H9 (cell line): ENCODE data around the gene ANKS1B. TPM values are rescaled to one million over a fixed set of nuclear protein-coding genes. Genes with fewer than 3 reads are reported as not detected.

Source experiments
- DNase-seq: peaks from one replicate; pipeline ENCODE4 v3.0.0-alpha.2; 2017
- H2AFZ ChIP-seq: one replicate; pipeline ENCODE4 v1.6.1; 2013; ENCODE audit warnings: mild to moderate bottlenecking, low read length, control low read depth, moderate library complexity
- H2AK5ac ChIP-seq: 2 replicates; pipeline ENCODE4 v1.6.1; 2013; ENCODE audit warnings: low read length, control low read depth, mixed read lengths; ENCODE audit not compliant: insufficient read length
- H2BK120ac ChIP-seq: one replicate; pipeline ENCODE4 v1.6.1; 2013; ENCODE audit warnings: low read depth, mild to moderate bottlenecking, low read length, control low read depth, inconsistent platforms; ENCODE audit not compliant: poor library complexity, severe bottlenecking
- H2BK12ac ChIP-seq: 2 replicates; pipeline ENCODE4 v1.6.1; 2013; ENCODE audit warnings: low read length, control low read depth, mixed read lengths, low read depth; ENCODE audit not compliant: insufficient read length
- H2BK15ac ChIP-seq: 2 replicates; pipeline ENCODE4 v1.6.1; 2013; ENCODE audit warnings: low read depth, low read length, control low read depth
- H2BK20ac ChIP-seq: one replicate; pipeline ENCODE4 v1.6.1; 2013; ENCODE audit warnings: low read depth, mild to moderate bottlenecking, low read length, control low read depth, inconsistent platforms; ENCODE audit not compliant: poor library complexity, severe bottlenecking
- H2BK5ac ChIP-seq: 2 replicates; pipeline ENCODE4 v1.6.1; 2013; ENCODE audit warnings: low read length, control low read depth, mixed read lengths; ENCODE audit not compliant: insufficient read length
- H3K14ac ChIP-seq: 2 replicates; pipeline ENCODE4 v1.6.1; 2013; ENCODE audit warnings: low read length, control low read depth; ENCODE audit not compliant: insufficient read depth
- H3K18ac ChIP-seq: 2 replicates; pipeline ENCODE4 v1.6.1; 2013; ENCODE audit warnings: low read depth, mild to moderate bottlenecking, mixed read lengths, low read length, control low read depth; ENCODE audit not compliant: insufficient read length
- H3K23ac ChIP-seq: 2 replicates; pipeline ENCODE4 v1.6.1; 2013; ENCODE audit warnings: low read length, control low read depth, mixed read lengths, low read depth; ENCODE audit not compliant: insufficient read length
- H3K23me2 ChIP-seq: 2 replicates; pipeline ENCODE4 v1.6.1; 2013; ENCODE audit warnings: low read depth, mild to moderate bottlenecking, mixed read lengths, low read length, control low read depth; ENCODE audit not compliant: insufficient read length, poor library complexity, severe bottlenecking
- H3K27ac ChIP-seq: 2 replicates; pipeline ENCODE4 v1.5.1; 2013; ENCODE audit warnings: low read length, control low read depth, mixed read lengths, low read depth; ENCODE audit not compliant: insufficient read length
- H3K27me3 ChIP-seq: 2 replicates; pipeline ENCODE4 v1.6.1; 2013; ENCODE audit warnings: low read length, control low read depth, inconsistent platforms; ENCODE audit not compliant: insufficient read depth
- H3K4ac ChIP-seq: 2 replicates; pipeline ENCODE4 v1.6.1; 2013; ENCODE audit warnings: low read depth, mild to moderate bottlenecking, control low read depth, inconsistent platforms, low read length, moderate library complexity
- H3K4me1 ChIP-seq: 2 replicates; pipeline ENCODE4 v1.6.1; 2013; ENCODE audit warnings: low read length, control low read depth, inconsistent platforms; ENCODE audit not compliant: insufficient read depth
- H3K4me2 ChIP-seq: 2 replicates; pipeline ENCODE4 v1.6.1; 2013; ENCODE audit warnings: low read length, control low read depth, mixed read lengths; ENCODE audit not compliant: insufficient read length, insufficient read depth
- H3K56ac ChIP-seq: 2 replicates; pipeline ENCODE4 v1.6.1; 2013; ENCODE audit warnings: low read depth, mild to moderate bottlenecking, mixed read lengths, low read length, control low read depth; ENCODE audit not compliant: insufficient read length
- H3K79me1 ChIP-seq: 2 replicates; pipeline ENCODE4 v1.6.1; 2013; ENCODE audit warnings: low read depth, mild to moderate bottlenecking, moderate library complexity, low read length, control low read depth, inconsistent platforms; ENCODE audit not compliant: insufficient read depth, poor library complexity, severe bottlenecking
- H3K79me2 ChIP-seq: 2 replicates; pipeline ENCODE4 v1.6.1; 2013; ENCODE audit warnings: low read length, control low read depth, inconsistent platforms; ENCODE audit not compliant: insufficient read depth
- H3K9ac ChIP-seq: 2 replicates; pipeline ENCODE4 v1.6.1; 2013; ENCODE audit warnings: low read length, control low read depth, mixed read lengths; ENCODE audit not compliant: insufficient read length; ENCODE audit errors: extremely low read depth
- H3K9me3 ChIP-seq: one replicate; pipeline ENCODE4 v1.6.1; 2013; ENCODE audit warnings: low read depth, low read length, inconsistent platforms; ENCODE audit not compliant: control insufficient read depth
- H3T11ph ChIP-seq: one replicate; pipeline ENCODE4 v1.6.1; 2013; ENCODE audit warnings: mild to moderate bottlenecking, low read length, control low read depth, inconsistent platforms
- H4K20me1 ChIP-seq: one replicate; pipeline ENCODE4 v1.6.1; 2013; ENCODE audit not compliant: control insufficient read depth, insufficient read length, insufficient read depth
- H4K5ac ChIP-seq: 2 replicates; pipeline ENCODE4 v1.6.1; 2013; ENCODE audit warnings: low read depth, mild to moderate bottlenecking, mixed read lengths, low read length, control low read depth; ENCODE audit not compliant: insufficient read length
- H4K8ac ChIP-seq: replicated peaks from 2 replicates; pipeline ENCODE4 v1.6.1; 2013; ENCODE audit warnings: low read length, control low read depth, mixed read lengths, low read depth; ENCODE audit not compliant: insufficient read length
- H4K91ac ChIP-seq: 2 replicates; pipeline ENCODE4 v1.6.1; 2013; ENCODE audit warnings: low read depth, mild to moderate bottlenecking, moderate library complexity, mixed read lengths, low read length, control low read depth; ENCODE audit not compliant: insufficient read length
- H3K27ac Mint-ChIP-seq, 3 experiments: 2 replicates in 2 of 3; 3 replicates in 1 of 3; pipeline ENCODE4 v1.8.0; 2020 to 2021; ENCODE audit warnings: mixed read lengths in 3 of 3, mild to moderate bottlenecking in 1 of 3, moderate library complexity in 1 of 3
- H3K27me3 Mint-ChIP-seq: 2 replicates; pipeline ENCODE4 v1.8.0; 2021; ENCODE audit warnings: low read depth, mild to moderate bottlenecking, moderate library complexity, mixed read lengths
- H3K36me3 Mint-ChIP-seq, 3 experiments: 2 replicates in 2 of 3; 3 replicates in 1 of 3; pipeline ENCODE4 v1.8.0; 2020 to 2021; ENCODE audit warnings: low read depth in 3 of 3, mixed read lengths in 3 of 3; ENCODE audit not compliant: insufficient read depth in 1 of 3
- H3K4me1 Mint-ChIP-seq, 2 experiments: 2 replicates each; pipeline ENCODE4 v1.8.0; 2020; ENCODE audit warnings: mixed read lengths in 2 of 2
- H3K4me3 Mint-ChIP-seq, 2 experiments: 2 replicates in 1 of 2; 3 replicates in 1 of 2; pipeline ENCODE4 v1.8.0; 2020 to 2021; ENCODE audit warnings: mild to moderate bottlenecking in 2 of 2, mixed read lengths in 2 of 2, moderate library complexity in 1 of 2
- H3K9me3 Mint-ChIP-seq, 2 experiments: 2 replicates in 1 of 2; 3 replicates in 1 of 2; pipeline ENCODE4 v1.8.0; 2020; ENCODE audit warnings: mild to moderate bottlenecking in 2 of 2, mixed read lengths in 2 of 2, moderate library complexity in 1 of 2
- CTCF ChIP-seq: fragments of 200-600 bp; sonication (generic); conservative IDR thresholded peaks from 3 replicates; pipeline ENCODE4 v1.8.0; 2021; ENCODE audit warnings: antibody characterized with exemption, mild to moderate bottlenecking
- WGBS: extraction: QIAGEN DNeasy Blood & Tissue Kit; methylation state at CpG from one replicate; pipeline ENCODE4 v1.1.7; 2013; ENCODE audit warnings: missing lambda C conversion rate, low lambda C conversion rate, mixed read lengths; ENCODE audit not compliant: insufficient read length; ENCODE audit errors: extremely low coverage; 5-methylcytosine and 5-hydroxymethylcytosine counted together
- total RNA-seq: library from RNA; stranded (reverse); gene quantifications from 2 replicates; pipeline ENCODE4 v1.2.1, GENCODE V29; 2021

ANKS1B gene
- total RNA-seq, 1 experiment from 2014 or later, result 4.1 TPM

- H3K36me3 Mint-ChIP-seq, result no peaks in the 10 kb centered on the region
- H3K4me3 Mint-ChIP-seq, result no peak overlapping the region
- Histone ChIP-seq H3K9me3 (no peaks in the 10 kb centered on the region), H3K79me2 (no peaks in the 10 kb centered on the region), H2BK120ac (no peak overlapping the region), H4K91ac (no peak overlapping the region), H3K56ac (no peak overlapping the region), H3K79me1 (no peaks in the 10 kb centered on the region), H4K20me1 (no peaks in the 10 kb centered on the region), H3K23me2 (no peaks in the 10 kb centered on the region), H2BK15ac (no peak overlapping the region), H2BK12ac (no peak overlapping the region), H4K5ac (no peak overlapping the region), H2AFZ (no peak overlapping the region), H3K14ac (no peak overlapping the region), H2BK20ac (no peak overlapping the region), H3K18ac (no peak overlapping the region), H4K8ac (no peak overlapping the region), H3K27me3 (no peaks in the 10 kb centered on the region), H3K4me2 (no peak overlapping the region), H3K4me1 (no peaks in the 10 kb centered on the region), H2AK5ac (no peak overlapping the region), H2BK5ac (no peak overlapping the region), H3K27ac (no peak overlapping the region), H3K9ac (no peak overlapping the region), H3K4ac (no peak overlapping the region), H3T11ph (no peak overlapping the region), H3K23ac (no peak overlapping the region)
- WGBS, result no CpG with 5 or more reads among the region's 2 CpGs
- peak overlapping the region in 1 of 3 experiments; percentile 32; a peak in 1 of 7 replicates for H3K27ac Mint-ChIP-seq
- no peaks in the 10 kb centered on the region for H3K27me3 Mint-ChIP-seq
- no peak for TF ChIP-seq CTCF
- no peak for DNase-seq
- H3K4me1 Mint-ChIP-seq, result peaks cover 0 to 4% of the 10 kb centered on the region in 2 experiments; a peak in 1 of 4 replicates
- H3K9me3 Mint-ChIP-seq, result no peaks in the 10 kb centered on the region; a peak in 1 of 5 replicates
Measured at GRCh38 chr12:99644629-99645028, 340.1 kb downstream of the ANKS1B start.
